GM18508 (cell line): ENCODE data around the gene TAMALIN.

Experiments
- ATAC-seq: cut with Tn5 transposase; IDR thresholded peaks from one replicate; pipeline ENCODE4 v1.9.1; 2021; ENCODE audit warnings: moderate number of reproducible peaks; ENCODE audit not compliant: insufficient read depth, unreplicated experiment

Gene TAMALIN

GRCh38 chr12:52063981-52064649 lies 57.4 kb downstream of the TAMALIN start:
- ATAC-seq, result no peak
